GM06990 (cell line): Measurements from ENCODE around the gene ABCA9.
"Not testable (repeated sequence)": the region's sequence is repeated elsewhere in the genome, so short reads cannot be mapped to it uniquely, and the experiment has no call there.

Experiments used
- DNase-seq: peaks from one replicate; pipeline ENCODE4 v3.0.0-alpha.2; 2011; ENCODE audit not compliant: insufficient read length; ENCODE audit errors: extremely low read depth
- H3K27me3 ChIP-seq: replicated peaks from 2 replicates; pipeline ENCODE4 v1.6.0; 2011; ENCODE audit warnings: low read length; ENCODE audit not compliant: control insufficient read depth, insufficient read depth
- H3K36me3 ChIP-seq: 2 replicates; pipeline ENCODE4 v1.5.1; 2011; ENCODE audit warnings: low read length; ENCODE audit not compliant: control insufficient read depth, insufficient read depth
- H3K4me3 ChIP-seq: replicated peaks from 2 replicates; pipeline ENCODE4 v1.5.1; 2011; ENCODE audit warnings: low read depth, mild to moderate bottlenecking, control low read depth, low read length
- CTCF ChIP-seq: IDR thresholded peaks from 2 replicates; pipeline ENCODE4 v1.5.1; 2011; ENCODE audit warnings: low read length, control low read depth, mild to moderate bottlenecking, inconsistent platforms; ENCODE audit not compliant: insufficient read depth, poor library complexity, severe bottlenecking

Gene ABCA9

GRCh38 chr17:69012895-69013805 is 47.6 kb downstream of the ABCA9 start:
- no peak for TF ChIP-seq CTCF
- Histone ChIP-seq H3K27me3 (no peaks in the 10 kb centered on the region), H3K36me3 (no peaks in the 10 kb centered on the region), H3K4me3 (no peak overlapping the region)
- DNase-seq = no peak

GRCh38 chr17:69009930-69010329 is 50.8 kb downstream of the ABCA9 start:
- no peak for TF ChIP-seq CTCF
- no peak for DNase-seq

GRCh38 chr17:69004759-69005158 is 56.0 kb downstream of the ABCA9 start:
- not testable (repeated sequence) for H3K4me3 ChIP-seq, H3K36me3 ChIP-seq, H3K27me3 ChIP-seq, DNase-seq

More at GRCh38 chr17:69009930-69010329, 50.8 kb downstream of the ABCA9 start:
- no peak overlapping the region for H3K4me3 ChIP-seq
- no peaks in the 10 kb centered on the region for H3K27me3 ChIP-seq
- H3K36me3 ChIP-seq = no peaks in the 10 kb centered on the region

- H3K36me3 ChIP-seq, DNase-seq, H3K4me3 ChIP-seq, H3K27me3 ChIP-seq: not testable (repeated sequence)
Measured at GRCh38 chr17:68999743-69000142, 61.0 kb downstream of the ABCA9 start.

GRCh38 chr17:68993112-68993511 is 67.6 kb downstream of the ABCA9 start:
- no peak overlapping the region for H3K4me3 ChIP-seq
- no peaks in the 10 kb centered on the region for H3K36me3 ChIP-seq
- TF ChIP-seq CTCF = no peak
- no peak for DNase-seq
- no peaks in the 10 kb centered on the region for H3K27me3 ChIP-seq

- no peak for TF ChIP-seq CTCF
- Histone ChIP-seq H3K36me3 (no peaks in the 10 kb centered on the region), H3K27me3 (no peaks in the 10 kb centered on the region), H3K4me3 (no peak overlapping the region)
- DNase-seq = no peak
Measured at GRCh38 chr17:68987966-68988365, 72.8 kb downstream of the ABCA9 start.

GRCh38 chr17:68981288-68981687 is 79.4 kb downstream of the ABCA9 start:
- no peak for TF ChIP-seq CTCF
- Histone ChIP-seq H3K27me3 (no peaks in the 10 kb centered on the region), H3K4me3 (no peak overlapping the region), H3K36me3 (no peaks in the 10 kb centered on the region)
- DNase-seq = peak; percentile 9
